NCI-H446 treated with DMSO at 0.1 percent for 48 hours (cell line): Measurements from ENCODE around the gene TRIP10.

Source experiments
- DNase-seq: peaks from one replicate; lab custom pipeline; 2025; lab: John Stamatoyannopoulos, UW

TRIP10 gene

DNA sequence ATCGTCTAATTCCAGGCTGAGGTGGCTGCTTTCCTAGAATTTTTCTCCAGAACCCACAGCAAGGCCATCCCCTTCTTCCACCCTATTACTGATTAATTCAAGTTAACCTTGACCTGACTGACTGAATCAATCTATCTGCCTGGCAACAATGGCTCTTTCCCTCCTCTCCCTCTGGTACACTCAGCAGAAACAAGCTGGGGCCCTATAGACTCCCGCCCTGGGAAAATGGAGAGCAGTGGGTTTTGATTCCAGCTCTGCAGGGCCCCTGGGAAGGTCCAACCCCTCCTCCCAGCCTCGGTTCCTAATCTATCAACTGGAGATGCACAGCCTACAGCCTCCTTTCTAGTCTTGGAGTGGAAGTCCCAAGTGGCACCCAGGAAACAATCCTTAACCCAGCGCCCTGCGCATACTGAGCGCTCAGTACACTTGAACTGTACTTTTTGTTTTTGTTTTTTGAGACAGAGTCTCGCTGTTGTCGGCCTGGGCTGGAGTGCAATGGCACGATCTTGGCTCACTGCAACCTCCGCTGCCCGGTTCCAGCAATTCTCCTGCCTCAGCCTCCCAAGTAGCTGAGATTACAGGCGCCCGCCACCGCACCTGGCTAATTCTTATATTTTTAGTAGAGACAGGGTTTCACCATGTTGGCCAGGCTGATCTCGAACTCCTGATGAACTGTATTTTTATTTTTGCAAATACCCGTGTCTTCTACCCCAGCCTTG, 13.8 kb upstream of the TRIP10 start:
- DNase-seq, result no peak

DNA sequence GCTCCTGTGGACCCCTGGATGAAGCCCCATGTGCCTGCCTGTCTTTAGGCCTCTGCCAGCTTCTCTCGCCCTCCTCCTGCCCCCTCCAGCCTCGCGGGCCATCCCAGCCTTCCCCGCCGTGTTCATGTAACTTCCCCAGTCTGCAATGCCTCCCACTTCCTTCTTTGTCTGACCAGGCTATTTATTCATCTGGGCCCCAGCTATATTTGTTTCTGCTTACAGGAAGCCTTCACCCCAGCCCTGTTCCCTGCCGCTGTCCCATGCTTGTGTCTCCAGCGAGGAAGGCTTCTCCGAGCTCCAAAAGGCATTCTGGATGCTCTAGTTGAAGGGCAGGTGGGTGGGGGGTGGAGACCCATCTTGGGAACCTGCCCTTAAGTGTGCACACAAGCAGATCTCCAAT, 11.1 kb upstream of the TRIP10 start:
- no peak for DNase-seq

DNA sequence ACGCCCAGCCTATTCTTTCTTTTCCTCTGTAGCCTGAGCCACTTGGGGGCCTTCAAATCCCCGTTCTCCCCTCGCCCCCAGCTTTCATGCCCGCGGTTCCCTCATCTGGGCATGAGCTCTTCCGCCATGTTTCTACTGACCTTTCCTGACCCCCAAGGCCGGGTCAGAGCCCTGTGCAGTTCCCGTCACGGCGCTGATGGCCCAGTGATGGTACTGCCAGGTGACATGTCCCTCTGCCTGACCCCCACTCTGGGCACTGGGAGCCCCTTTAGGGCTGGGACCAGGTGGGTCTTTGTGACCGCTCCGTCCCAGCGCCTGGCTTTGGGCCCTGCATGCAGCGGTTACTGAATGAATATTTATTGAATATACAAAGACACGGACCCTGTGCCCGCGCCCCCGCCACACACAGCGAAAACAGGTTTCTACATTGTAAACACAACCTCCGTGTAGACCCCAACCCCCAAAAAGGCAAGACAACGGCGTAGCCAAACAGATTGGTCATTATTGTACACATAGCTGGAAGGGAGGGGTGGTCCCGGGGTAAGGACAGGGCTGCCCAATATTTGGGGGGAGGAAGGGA, 9.8 kb upstream of the TRIP10 start:
- no peak for DNase-seq

DNA sequence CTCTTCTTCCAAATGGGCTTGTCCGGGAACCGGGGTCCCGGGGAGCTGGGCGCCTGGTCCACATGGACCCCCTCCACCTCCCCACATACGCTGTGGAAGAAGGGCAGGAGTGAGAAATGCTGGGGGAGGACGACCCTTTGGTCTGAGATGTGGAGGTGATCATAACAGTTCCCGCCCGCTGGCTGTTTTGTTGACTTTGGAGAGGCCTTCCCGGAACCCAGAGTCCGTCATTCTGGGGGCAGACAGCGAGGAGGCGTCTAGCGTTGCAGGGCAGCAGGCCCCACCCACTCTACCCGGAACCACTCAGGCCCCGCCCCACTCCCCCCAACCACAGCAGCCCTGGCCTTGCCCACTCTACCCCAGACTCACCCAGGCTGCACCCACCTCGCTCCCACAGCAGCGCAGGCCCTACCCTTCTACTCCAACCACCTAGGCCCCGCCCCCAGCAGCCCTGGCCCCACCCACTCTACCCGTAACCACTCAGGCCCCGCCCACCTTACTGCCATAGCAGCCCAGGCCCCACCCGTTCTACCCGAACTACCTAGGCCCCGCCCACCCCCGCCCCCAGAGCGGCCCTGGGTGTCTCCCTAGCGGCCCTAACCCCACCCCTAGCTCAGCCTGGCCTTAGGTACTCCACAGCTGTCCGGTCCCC, 9.2 kb upstream of the TRIP10 start:
- no peak for DNase-seq

DNA sequence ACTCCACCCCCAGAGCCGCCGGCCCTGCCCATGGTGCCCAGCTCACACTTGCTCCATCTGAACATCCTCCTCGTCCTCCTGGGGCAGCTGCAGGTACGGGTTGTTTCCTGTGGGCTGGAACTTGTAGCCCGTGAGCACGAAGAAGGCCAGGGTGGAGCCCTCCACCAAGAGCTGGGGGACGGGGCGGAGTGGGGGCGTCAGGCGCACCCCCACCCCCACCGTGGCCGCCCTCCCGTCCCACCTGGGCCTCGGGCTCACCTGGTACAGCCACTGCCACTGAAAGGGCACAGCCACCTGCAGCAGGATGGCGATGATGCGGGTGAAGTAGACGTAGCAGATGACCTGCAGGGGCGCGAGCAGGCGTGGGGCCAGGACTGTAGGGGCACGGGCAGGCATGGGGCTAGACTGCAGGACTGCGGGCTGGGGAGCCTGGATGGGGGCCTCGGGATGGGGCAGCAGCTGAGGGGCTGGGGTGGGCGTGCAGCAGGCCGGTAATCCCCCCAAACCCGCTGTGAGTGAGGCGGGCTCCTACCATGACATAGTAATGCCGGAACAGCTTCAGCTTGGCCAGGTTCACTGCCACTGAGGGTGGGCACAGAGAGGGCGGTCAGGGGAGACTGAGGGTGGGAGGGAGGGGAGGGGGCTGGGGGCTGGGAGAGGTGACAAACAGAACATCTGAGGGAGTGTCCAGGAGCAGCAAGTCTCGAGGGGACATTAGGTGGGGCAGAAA, 8.4 kb upstream of the TRIP10 start:
- DNase-seq, result no peak

DNA sequence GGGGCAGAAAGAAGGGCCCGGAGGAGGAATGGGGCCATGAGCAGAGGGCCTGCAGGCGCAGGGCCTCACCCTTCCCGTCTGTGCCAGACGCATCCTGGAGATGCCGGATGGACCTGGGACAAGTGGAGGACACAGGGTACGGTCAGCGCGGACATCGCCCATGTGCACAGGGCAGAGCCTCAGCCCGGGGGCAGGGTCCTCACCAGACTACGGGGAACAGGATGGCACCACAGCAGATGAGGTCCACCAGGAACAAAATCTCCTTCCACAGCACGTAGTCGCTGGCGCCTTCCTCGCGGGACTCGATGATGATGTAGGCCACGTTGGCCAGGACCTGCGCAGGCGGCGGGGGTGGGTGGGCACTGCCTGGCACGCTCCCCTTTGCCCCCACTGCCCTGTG, 7.7 kb upstream of the TRIP10 start:
- DNase-seq, result no peak

DNA sequence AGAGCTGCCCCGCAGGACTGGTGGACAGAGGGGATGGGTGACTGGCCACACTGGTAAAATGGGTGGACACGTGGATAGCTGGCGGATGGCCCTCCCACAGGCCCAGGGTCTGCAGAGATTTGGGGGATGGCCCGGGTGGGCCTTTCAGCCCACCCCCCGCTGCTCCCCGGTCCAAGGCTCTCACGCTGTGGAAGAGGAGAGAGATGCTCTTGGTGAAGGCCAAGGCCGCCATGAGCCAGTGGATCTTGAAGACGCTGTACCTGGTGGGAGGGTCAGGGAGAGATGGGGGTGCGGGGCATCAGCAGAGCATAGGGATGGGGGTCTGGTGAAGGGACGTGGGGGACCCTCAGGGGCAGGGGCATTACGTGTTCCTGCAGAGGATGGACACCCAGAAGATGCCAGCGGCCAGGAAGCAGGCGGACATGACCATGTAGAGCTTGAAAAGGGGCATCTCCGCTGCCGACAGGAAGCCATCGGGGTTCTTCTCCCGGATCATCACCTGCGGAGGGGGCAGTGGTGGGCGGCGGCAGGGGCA, 6.6 kb upstream of the TRIP10 start:
- DNase-seq, result no peak

DNA sequence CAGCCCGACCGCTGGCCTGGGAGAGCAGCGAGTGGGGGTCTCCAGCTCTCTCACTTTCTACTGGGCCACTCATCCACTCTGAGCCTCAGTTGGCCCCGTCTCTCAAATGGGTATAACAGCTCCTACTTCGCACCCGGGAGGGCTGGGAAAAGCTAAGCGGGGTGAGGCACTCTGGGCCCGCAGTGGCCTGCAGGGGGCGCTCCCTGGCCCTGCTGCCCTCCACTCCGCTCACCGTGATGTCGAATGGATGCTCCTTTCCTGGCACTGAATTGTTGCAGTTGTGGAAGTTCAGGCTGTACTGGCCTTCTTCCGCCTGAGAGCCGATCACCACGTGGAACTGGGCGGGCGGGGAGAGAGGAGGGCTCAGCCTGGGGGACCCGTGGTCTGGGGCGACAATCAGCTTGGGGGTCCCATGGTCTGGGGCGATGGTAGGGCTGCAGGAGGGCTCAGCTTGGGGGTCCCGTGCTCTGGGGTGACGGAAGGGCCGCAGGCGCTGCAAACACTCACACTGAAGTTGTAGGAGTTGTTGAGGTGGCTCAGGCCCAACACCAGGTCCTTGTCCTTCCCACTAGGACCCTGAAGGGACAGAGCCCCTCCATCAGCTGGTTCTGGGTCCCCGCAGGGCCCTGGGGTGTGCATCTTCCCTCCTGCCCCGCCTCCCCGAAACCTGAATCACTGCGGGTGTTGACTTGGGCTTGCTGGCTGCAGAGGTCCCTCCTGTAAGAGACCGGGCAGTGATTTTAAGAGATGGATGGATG, 6.0 kb upstream of the TRIP10 start:
- DNase-seq, result no peak

DNA sequence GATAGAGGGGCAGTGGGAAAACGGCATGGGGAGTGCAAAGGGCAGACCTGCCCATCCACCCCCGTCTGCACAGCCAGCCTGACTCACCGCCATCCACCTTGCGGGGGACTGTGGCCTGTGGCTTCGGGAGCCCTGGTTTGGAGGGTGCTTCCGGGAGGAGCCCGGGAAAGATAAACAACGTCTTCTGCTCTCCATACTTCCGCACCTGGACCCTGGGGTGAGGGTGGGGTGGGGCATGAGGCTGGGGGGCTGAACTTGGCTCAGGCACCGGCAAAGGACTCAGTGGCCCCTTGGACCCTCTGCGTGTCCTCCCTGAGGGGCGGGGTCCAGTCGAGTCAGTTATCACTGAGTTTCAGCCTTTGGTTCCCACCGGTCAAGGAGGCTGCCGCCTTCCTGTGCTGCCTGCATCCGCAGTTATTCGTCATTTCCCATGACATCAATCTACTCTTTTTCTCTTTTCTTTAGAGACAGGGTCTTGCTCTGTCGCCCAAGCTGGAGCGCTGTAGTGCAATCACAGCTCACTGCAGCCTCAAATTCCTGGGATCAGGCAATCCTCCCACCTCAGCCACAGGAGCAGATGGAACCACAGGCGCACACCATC, 5.3 kb upstream of the TRIP10 start:
- no peak for DNase-seq

DNA sequence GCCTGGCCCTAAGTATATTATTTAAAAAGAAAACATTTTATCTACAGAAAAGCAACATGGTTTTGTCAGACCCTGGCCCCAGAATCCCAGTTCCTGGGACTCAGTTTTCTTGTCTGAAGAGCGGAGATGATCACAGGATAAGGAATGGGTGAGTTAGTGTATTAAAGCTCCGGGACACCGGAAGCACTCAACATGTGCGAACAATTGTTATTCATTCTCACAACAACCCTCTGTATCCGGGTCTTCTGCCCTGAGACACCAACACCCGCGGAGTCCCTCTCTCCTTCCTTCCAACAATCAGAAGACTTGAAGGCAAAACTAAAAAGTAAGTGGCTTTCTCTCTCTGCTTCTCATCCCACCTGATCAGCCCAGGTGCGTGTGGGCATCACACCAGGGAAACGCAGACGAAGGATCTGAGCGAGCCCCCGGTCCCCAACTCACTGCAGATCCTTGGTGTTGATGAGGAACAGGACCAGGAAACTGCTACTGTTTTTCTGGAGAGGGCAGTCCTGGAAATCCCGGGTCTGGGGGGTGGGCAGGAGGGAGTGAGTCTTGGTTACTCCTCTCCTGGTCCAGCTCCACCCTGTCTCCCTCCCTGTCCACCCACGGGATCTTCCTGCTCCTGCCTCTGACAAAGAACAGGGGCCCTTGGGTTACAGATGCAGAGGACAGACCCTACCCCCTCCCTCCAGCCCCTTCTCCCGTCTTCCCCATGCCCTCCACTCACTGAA, 4.1 kb upstream of the TRIP10 start:
- no peak for DNase-seq

DNA sequence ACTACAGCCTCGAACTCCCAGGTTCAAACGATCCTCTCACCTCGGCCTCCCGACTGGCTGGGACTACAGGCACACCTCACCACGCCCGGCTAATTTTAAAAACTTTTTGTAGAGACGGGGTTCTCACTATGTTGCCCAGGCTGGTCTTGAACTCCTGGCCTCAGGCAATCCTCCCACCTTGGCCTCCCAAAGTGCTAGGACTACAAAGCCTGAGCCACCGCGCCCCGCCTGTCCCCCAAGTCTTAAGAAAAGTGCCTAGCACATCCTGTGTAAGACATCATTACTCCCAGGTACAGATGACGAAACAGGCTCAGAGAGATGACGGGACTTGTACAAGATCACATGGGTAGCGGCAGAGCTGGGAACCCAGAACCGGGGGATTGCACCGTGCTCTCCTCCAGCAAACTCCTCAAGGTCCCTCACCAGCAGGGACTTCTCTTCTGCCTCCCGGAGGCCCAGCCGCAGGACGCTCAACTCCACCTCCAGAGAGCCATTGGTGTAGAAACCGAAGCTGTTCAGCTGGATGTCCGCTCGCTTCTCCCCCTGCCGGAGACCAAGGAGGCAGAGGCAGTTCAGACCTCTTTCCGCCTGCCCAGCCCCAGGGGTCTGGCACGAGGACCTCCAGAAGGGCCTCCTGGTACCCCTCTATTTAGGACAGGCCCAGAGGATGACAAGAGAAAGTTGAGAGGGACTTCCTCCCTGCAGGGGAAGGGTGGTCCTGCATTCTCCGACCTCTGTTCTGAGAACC, 3.1 kb upstream of the TRIP10 start:
- no peak for DNase-seq

DNA sequence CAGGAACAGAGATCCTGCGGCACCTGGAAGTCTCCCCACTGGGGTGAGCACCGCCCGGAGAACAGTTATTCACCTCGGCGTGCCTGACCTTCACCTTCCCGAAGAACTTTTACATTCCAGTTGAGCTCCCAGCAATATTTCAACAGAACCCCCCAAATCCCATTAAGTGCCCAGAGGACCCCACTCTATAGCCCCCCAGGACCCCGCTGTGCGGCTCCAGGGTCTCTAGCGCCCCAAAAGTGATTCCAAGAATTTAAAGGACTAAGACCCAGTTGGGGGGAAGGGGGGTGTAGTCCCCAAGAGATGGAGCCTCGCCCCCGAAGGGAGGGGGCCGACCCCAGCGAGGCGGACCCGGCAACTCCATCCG, 2.6 kb upstream of the TRIP10 start:
- DNase-seq, result no peak

DNA sequence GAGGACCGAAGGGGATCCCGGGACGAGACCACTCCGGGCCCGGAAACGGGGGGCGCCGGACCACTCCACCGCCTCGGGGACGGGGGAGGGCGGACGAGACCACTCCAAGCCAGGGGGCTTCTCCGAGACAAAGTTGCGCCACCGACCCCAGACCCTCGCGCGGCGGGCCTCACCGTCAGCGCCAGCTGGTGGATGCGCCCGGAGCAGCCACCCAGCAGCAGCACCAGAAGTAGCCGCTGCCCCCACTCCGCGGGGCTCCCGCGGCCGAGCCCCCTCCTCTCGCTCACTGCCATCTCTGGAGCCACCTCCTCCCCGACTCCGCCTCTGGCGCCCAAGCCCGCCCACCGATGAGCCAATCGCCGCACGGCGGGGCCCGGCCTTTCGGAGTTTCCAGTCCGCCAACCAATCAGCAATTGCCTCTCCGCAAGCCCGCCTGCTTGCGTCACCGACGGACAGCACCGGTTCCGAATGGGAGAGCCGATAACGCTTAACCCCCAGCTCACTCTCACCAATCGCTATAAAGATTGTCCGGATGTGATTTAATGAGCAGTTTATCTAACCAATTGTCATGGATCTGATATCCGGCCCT, 2.1 kb upstream of the TRIP10 start, which contains the start of gene GPR108:
GPR108 (minus strand) TSS at position 297 of the 589 bp plus-strand sequence; CDS start at position 293, 4 bp downstream.
- DNase-seq, result peak; percentile 100

DNA sequence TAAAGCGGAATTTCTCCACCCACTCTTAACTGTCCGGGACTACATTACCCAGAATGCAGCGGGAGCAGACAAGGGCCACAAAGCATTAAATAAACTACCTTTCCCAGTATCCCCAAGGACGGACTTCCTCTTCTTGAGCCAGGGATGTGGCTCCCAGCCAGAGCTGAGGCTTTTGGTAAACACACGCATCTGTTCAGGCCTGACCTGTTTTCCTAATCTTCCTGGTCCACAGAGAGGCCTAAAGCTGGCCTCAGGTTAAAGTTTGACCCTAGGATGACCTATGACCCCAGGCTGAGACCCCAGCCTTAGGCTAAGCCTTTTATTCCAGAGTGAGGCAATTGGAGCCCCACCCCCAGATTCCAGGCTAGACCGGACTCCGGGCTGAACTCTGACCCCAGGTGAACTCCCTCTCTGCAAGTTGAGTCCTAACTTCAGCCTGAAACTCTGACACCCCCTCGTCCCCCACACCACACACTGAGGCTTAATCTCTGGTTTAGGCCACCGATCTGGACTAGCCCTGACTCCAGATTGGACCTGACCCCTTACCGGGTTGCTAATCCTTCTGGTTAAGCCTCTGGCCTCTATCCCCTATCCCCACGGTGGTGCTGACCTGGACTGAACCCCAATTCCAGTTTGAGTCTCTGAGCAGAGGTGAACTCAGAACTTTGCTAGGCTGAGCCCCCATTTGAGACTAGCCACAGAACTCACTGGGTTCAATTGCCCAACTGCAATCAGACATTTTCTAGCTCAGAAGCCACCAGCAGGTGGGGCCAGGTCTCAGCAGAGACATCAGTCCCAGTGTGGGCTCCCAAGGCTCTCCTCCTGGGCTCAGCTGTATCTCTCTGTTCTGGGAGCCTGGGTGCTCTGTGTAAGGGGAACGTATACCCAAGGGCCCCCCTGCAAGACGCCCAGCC, 1.4 kb upstream of the TRIP10 start:
- peak; percentile 39 for DNase-seq

DNA sequence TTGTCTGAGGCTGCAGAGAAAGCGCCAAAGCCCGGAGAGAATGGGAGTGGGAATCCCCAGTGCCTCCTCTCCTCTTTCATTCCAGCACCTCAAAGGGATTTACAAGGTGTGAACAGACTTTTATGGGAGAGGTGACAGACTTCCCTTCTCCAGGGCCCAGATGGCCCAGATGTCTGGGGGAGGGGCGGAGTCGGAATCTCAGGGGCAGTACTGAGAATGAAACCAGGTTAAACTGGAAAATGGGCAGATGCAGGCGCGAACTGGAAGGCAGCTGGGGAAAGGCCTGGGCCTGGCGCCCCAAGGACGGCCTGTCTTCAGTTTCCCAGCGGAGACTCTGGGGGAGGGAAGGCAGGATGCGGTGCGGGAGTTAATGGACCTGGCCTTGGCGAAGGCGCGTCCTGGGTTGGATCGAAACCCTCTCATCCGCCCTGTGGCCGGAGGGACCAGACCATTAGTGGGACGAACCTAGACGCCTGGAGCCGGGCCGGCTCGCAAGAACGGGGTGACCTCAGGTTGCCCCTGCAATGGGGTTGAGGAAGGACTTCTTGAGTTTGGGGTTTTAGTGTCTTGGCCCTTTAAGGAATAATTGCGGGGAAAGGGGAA, 592 bp upstream of the TRIP10 start:
- no peak for DNase-seq

DNA sequence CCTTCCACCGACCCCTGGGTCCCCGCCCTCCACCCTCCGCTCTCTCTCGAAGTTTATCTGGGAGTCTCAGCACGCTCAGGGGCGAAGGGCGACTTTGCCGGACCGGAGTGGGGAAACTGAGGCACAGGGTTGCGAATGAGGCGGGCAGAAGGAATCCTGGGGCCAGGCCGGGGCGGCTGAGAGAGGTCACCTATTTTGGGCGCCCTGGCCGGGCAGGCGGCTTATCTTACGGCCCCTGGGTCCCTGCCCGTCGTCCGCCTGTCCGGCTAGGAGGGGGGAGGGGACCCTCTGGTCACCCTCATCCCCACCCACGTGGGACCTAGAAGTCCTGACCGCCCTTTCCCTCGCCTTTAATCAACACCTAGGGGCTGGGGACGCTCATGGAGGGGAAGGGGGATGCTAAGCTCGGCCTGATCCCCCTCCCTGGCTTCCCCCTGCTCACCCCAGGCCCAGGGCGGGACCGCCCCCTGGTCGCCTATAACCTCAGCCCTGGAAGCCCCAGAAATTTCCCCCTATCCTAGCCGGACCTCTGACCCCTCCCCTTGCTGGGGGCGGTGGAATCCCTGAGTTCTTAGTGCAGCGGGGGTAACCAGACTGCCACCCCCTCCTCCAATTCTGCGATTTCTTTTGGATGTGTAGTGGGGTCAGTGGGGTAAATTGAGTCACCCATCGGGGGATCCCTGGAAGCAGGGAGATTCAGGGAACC, 556 bp downstream of the TRIP10 start:
- no peak for DNase-seq

DNA sequence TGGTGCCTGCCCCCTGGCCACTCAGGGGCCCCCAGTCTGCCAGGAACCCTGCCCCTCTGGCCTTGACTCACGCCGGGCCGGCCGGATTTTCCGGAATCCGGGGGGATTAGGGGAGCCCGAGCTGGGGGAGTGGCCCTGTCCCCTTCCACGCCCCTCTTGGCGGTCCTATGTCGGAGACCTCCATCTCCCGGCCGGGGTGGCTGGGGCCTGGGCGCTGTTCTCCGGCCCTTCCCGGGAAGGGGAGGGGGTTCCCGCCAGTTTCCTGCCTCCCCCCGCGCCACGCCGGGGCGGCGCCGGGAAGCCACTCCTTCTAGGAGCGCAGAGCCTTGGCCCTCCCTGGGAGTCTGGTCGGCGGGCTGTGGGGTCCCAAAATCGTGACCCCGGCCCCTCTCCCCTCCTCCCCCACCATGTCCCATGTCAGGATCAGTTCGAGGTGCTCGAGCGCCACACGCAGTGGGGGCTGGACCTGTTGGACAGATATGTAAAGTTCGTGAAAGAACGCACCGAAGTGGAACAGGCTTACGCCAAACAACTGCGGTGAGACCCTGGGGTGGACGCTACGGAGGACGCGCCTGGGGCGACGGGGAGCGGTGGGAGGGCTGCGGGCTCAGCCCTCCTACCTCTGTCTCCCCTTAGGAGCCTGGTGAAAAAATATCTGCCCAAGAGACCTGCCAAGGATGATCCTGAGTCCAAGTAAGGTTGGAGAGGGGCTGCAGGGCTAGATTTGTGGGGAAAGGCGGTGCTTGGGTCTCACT, 1.3 kb downstream of the TRIP10 start:
- DNase-seq, result no peak
